ENCODE measurements around the gene PLCG1.
A peak's percentile ranks its signal among the peaks of the same experiment; 100 is the strongest.

PLCG1 gene

DNA sequence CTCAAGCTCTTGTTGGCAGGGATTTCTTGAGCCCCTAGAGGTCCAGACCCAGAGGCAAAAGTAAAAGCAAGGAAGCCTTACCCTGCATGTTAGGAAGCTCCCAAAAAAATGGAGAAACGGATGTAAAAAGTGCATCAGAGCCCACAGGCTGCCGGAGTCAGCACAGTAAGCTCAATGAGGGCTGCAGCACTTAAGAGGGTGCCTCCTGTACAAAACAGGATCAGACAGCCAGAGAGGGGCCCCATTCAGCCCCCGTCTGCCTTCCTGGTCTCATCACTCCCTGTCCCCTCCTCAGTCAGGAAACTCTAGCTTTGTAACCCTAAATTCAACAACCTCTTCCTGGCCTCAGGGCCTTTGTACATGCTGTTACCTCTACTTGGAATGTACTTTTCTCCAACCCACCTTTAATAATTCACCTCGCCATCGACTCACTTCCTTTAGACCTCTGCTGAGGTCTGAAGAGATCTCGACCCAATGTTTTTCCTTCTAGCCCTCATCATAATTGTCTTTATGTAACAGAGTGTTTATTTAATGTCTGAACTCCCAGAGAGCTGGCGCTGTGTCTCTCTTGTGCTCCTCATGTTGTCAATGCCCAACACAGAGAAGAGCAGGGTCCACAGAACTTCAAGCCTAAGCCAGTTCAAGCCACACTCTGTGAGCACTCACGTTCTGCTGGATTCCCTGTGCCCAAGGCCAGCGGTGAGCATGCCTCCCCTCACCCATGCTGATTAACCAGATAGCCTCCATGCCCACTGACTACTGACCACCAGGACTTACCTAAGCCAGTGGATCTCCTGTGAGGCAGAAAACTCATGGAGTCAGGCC lies 2.8 kb upstream of the PLCG1 start:
- FAIRE-seq (no peak), DNase-seq (ENCODE audit: insufficient read length, low spot score) (no peak)
- no peak for TF ChIP-seq CTCF (IDR thresholded peaks at IDR 0.05; ENCODE audit: insufficient read depth, missing control alignments)

DNA sequence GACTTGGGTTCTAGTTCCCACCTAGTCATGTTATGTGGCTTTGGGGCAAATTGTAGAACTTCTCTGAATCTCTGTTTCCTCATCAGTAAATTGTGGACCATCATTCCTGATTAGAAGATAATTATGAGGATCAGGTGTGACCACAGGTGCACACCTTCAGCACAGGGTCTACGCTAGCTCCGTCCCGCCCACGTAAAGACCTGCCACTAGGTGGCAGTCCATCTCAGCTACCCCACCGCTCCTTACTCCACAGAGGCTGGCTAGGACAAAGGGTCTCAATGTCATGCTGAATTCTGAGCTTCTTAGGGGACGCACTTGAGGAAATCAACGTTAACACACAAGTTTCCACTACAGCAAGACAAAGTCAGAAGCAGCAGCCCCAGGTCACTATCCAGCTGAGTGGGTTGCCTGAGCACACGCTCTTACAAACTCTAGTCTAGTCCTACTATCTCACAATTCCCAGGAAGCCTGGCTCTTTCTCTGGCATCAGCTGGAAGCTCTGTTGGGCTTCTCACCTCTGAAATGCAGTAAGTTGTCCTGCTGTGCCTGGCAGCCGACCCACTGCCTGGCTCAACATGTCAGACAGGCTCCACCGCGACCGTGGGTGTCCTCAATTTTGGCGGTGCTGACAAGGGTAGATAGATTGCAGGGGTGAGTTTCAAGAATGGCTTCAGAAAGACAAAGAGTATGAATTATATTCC lies 2.0 kb upstream of the PLCG1 start:
- TF ChIP-seq CTCF (IDR thresholded peaks at IDR 0.05; ENCODE audit: insufficient read depth, missing control alignments) = peak; percentile 67
- FAIRE-seq (no peak), DNase-seq (ENCODE audit: insufficient read length, low spot score) (no peak)

- TF ChIP-seq CTCF (IDR thresholded peaks at IDR 0.05; ENCODE audit: insufficient read depth, missing control alignments) = no peak
- FAIRE-seq (no peak), DNase-seq (ENCODE audit: insufficient read length, low spot score) (no peak)
Measured at GRCh38 chr20:41135888-41136679, 1.3 kb upstream of the PLCG1 start.

GRCh38 chr20:41137614-41138474 lies 501 bp downstream of the PLCG1 start:
- FAIRE-seq = no peak
- no peak for TF ChIP-seq CTCF (IDR thresholded peaks at IDR 0.05; ENCODE audit: insufficient read depth, missing control alignments)
- peak; percentile 76 for DNase-seq (ENCODE audit: insufficient read length, low spot score)

GRCh38 chr20:41138475-41139226 lies 1.3 kb downstream of the PLCG1 start:
- no peak for TF ChIP-seq CTCF (IDR thresholded peaks at IDR 0.05; ENCODE audit: insufficient read depth, missing control alignments)
- FAIRE-seq = no peak
- no peak for DNase-seq (ENCODE audit: insufficient read length, low spot score)

All from D721Med (cell line).